Spinal cord (tissue), 10 donors: ENCODE data around the gene LURAP1L. TPM values are rescaled to one million over a fixed set of nuclear protein-coding genes. Genes with fewer than 3 reads are reported as not detected.
A peak's percentile ranks its signal among the peaks of the same experiment; 100 is the strongest.

Experiments used
- DNase-seq, 6 donors: peaks; one replicate each; pipeline versions ENCODE4 v3.0.0 to v3.0.0-alpha.2; 2013 to 2015; ENCODE audit warnings: low spot score in 6 of 6, low read depth in 4 of 6
- H3K27ac ChIP-seq: one replicate; pipeline ENCODE4 v1.5.1; 2013; ENCODE audit warnings: low read depth, low read length, control low read depth
- H3K27me3 ChIP-seq: one replicate; pipeline ENCODE4 v1.6.1; 2013; ENCODE audit warnings: low read length; ENCODE audit not compliant: control insufficient read depth, insufficient read depth
- H3K36me3 ChIP-seq: one replicate; pipeline ENCODE4 v1.6.1; 2013; ENCODE audit warnings: low read length; ENCODE audit not compliant: control insufficient read depth, insufficient read depth
- H3K4me1 ChIP-seq: one replicate; pipeline ENCODE4 v1.6.1; 2013; ENCODE audit warnings: low read length; ENCODE audit not compliant: control insufficient read depth, insufficient read depth
- H3K4me3 ChIP-seq: one replicate; pipeline ENCODE4 v1.5.1; 2013; ENCODE audit warnings: low read depth, low read length, control low read depth
- H3K9me3 ChIP-seq: one replicate; pipeline ENCODE4 v1.6.1; 2013; ENCODE audit warnings: low read length; ENCODE audit not compliant: control insufficient read depth, insufficient read depth
- WGBS: methylation state at CpG from one replicate; pipeline ENCODE4 v1.1.5; 2013; ENCODE audit warnings: missing lambda C conversion rate; ENCODE audit not compliant: insufficient coverage; 5-methylcytosine and 5-hydroxymethylcytosine counted together
- long read RNA-seq, 4 donors: transcript quantifications; one replicate each; lab custom pipeline, GENCODE V29; 2026
- polyA plus RNA-seq, 2 donors: library from polyadenylated mRNA; unstranded; fragments of 120-200 nt; gene quantifications; one replicate each; pipeline ENCODE4 v1.2.1, GENCODE V29; 2013; ENCODE audit not compliant: insufficient read length in 2 of 2
- total RNA-seq, 2 donors: library from RNA; depleted of rRNA in 1 of 2; stranded (reverse); fragments of 120-200 nt in 1 of 2; fragments of >200 nt in 1 of 2; gene quantifications; one replicate each; pipeline versions ENCODE4 v1.2.3 to v1.2.4, GENCODE V29; 2013 to 2014
- donor health status: healthy.

The LURAP1L gene, protein sequence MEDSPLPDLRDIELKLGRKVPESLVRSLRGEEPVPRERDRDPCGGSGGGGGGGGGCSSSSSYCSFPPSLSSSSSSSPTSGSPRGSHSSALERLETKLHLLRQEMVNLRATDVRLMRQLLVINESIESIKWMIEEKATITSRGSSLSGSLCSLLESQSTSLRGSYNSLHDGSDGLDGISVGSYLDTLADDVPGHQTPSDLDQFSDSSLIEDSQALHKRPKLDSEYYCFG
- 10 to 100 TPM in 1 of 2 donors, 1 to 10 TPM in 1; 5.7 to 13.3 TPM for total RNA-seq
- 10 to 100 TPM; 14.3 to 14.7 TPM for polyA plus RNA-seq
- long read RNA-seq, donor 1, transcript LURAP1L-201 (2 exons, 1,753 nt), result major isoform, 16 of 22 reads
- long read RNA-seq, donor 1, partial matches to known transcripts, result 6 of 22 reads
- long read RNA-seq, donor 1, other reads (novel, unspliced or antisense), result 0 of 22 reads
- long read RNA-seq, donor 2, partial matches to known transcripts, result 0 of 2 reads
- long read RNA-seq, donor 2, other reads (novel, unspliced or antisense), result 0 of 2 reads
- long read RNA-seq, donor 3, partial matches to known transcripts, result 0 of 2 reads
- long read RNA-seq, donor 3, other reads (novel, unspliced or antisense), result 0 of 2 reads
- long read RNA-seq, donor 4, transcript LURAP1L-201 (2 exons, 1,753 nt), result major isoform, 58 of 59 reads
- long read RNA-seq, donor 4, partial matches to known transcripts, result 0 of 59 reads
- long read RNA-seq, donor 4, other reads (novel, unspliced or antisense), result 0 of 59 reads

GRCh38 chr9:12774861-12775678, at the start of gene LURAP1L:
Gene LURAP1L (plus strand): TSS chr9:12775020. CDS start chr9:12775716, 696 bp downstream.
- peak within 1 kb of the TSS; percentile 94 for H3K27ac ChIP-seq
- no peaks in the 10 kb centered on the region for H3K9me3 ChIP-seq
- H3K4me3 ChIP-seq, result peak within 1 kb of the TSS; percentile 88
- DNase-seq, result peak; percentile 49 to 94 (median 76)
- 0% methylated on average over 30 of the region's 34 CpGs for WGBS
- H3K27me3 ChIP-seq, result no peaks in the 10 kb centered on the region
- no peaks in the 10 kb centered on the region for H3K4me1 ChIP-seq
- H3K36me3 ChIP-seq, result no peaks in the 10 kb centered on the region

- no peaks in the 10 kb centered on the region for H3K4me1 ChIP-seq
- no peak overlapping the region for H3K27ac ChIP-seq
- no peak for DNase-seq
- H3K36me3 ChIP-seq, result no peaks in the 10 kb centered on the region
- 100% methylated on average over 2 of the region's 2 CpGs for WGBS
- no peaks in the 10 kb centered on the region for H3K27me3 ChIP-seq
- no peaks in the 10 kb centered on the region for H3K9me3 ChIP-seq
- H3K4me3 ChIP-seq, result no peak overlapping the region
These were observed 48.0 kb upstream of the LURAP1L start for GRCh38 chr9:12726795-12727194.

DNA sequence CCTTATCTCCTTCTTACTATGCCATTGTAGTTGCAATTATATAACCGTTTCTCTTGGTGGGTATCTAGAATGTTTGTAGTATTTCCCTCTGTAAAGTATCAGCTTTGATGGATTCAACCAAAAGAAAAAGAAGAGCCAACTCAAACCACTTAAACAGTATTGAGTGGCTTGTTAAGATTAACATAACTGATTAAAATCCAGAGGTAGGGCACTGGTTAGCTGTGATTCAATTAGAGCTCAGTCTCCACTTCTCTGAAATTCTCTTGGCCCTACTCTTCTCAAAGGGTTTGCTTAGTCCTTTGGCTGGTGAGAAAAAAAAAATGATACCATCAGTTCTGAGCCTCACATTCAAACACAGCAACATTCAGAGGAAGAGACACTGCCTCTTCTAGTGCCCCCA, 44.6 kb upstream of the LURAP1L start:
- Histone ChIP-seq H3K27ac (no peak overlapping the region), H3K36me3 (no peaks in the 10 kb centered on the region), H3K9me3 (peaks cover 8% of the 10 kb centered on the region), H3K4me3 (no peak overlapping the region), H3K27me3 (no peaks in the 10 kb centered on the region), H3K4me1 (no peaks in the 10 kb centered on the region)
- no CpG with 5 or more reads among the region's 1 CpG for WGBS
- no peak for DNase-seq

- Histone ChIP-seq H3K4me3 (no peak overlapping the region), H3K4me1 (no peaks in the 10 kb centered on the region), H3K27me3 (no peaks in the 10 kb centered on the region), H3K36me3 (no peaks in the 10 kb centered on the region), H3K9me3 (peaks cover 8% of the 10 kb centered on the region), H3K27ac (no peak overlapping the region)
- DNase-seq, result no peak
These were observed 43.9 kb upstream of the LURAP1L start for GRCh38 chr9:12730927-12731326.

- Histone ChIP-seq H3K36me3 (no peaks in the 10 kb centered on the region), H3K4me1 (no peaks in the 10 kb centered on the region), H3K27me3 (no peaks in the 10 kb centered on the region), H3K27ac (no peak overlapping the region), H3K9me3 (peaks cover 8% of the 10 kb centered on the region), H3K4me3 (no peak overlapping the region)
- DNase-seq, result no peak
- 87% methylated on average over 3 of the region's 3 CpGs for WGBS
These were observed 41.8 kb upstream of the LURAP1L start for GRCh38 chr9:12732971-12733370.

- no peak overlapping the region for H3K27ac ChIP-seq
- H3K27me3 ChIP-seq, result no peaks in the 10 kb centered on the region
- no peaks in the 10 kb centered on the region for H3K4me1 ChIP-seq
- H3K36me3 ChIP-seq, result no peaks in the 10 kb centered on the region
- peaks cover 8% of the 10 kb centered on the region for H3K9me3 ChIP-seq
- no peak for DNase-seq
- WGBS, result no CpG with 5 or more reads among the region's 3 CpGs
- no peak overlapping the region for H3K4me3 ChIP-seq
These were observed 39.2 kb upstream of the LURAP1L start for GRCh38 chr9:12735665-12736064.

DNA sequence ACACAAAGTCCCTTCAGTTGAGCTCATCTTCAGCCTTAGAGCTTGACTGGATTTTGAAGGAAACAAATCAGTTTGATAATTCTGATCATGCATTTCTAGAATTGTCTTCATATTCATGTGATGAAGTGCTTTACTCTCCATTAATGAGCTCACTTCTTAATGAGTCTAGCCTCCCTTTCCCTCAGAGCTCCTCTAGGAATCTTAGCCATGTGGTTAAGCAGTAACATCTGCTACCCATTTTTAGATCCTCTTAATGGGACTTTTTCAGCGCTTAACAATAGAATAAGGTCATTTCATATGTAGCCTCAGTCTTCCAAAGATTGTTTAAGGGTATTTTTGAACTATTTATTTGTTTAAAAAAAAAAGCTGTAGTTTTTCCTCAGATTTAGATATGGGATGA, 36.9 kb upstream of the LURAP1L start:
- Histone ChIP-seq H3K27ac (no peak overlapping the region), H3K36me3 (no peaks in the 10 kb centered on the region), H3K4me1 (no peaks in the 10 kb centered on the region), H3K9me3 (peaks cover 8% of the 10 kb centered on the region), H3K27me3 (no peaks in the 10 kb centered on the region), H3K4me3 (no peak overlapping the region)
- peak in 1 of 6 donors; percentile 43 for DNase-seq
- WGBS, result no CpG with 5 or more reads among the region's 1 CpG

DNA sequence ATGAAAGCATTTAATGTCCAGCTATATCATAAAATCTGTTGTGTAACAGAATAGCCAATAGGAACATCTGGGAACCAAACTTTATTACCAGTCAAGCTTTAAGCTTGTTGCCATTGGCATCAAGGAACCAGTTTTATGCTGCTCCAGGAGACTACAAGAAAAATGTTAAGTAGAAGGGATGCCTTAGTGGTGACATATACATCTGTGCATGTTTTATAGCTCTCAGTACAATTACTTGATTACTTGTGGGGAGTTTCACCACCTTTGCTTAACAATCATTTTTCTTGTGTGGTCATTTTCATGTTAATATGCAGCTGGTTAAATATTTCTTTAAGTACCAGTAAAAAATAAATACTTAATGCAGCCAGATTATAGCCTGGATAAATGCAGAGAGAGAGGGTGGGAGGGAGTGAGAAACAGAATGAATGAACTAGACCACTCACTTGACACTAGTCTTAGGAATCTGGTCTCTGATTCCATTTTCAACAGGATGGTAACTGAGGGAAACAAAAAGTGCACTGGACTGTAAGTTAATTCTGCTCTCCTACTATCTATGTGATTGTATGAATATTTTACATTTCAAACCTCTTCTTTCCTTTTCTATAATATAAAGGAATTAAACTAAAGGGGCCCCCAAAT, 35.7 kb upstream of the LURAP1L start:
- Histone ChIP-seq H3K36me3 (no peaks in the 10 kb centered on the region), H3K4me3 (no peak overlapping the region), H3K27ac (no peak overlapping the region), H3K27me3 (no peaks in the 10 kb centered on the region), H3K4me1 (no peaks in the 10 kb centered on the region), H3K9me3 (peaks cover 8% of the 10 kb centered on the region)
- no peak for DNase-seq

GRCh38 chr9:12740845-12741244, 34.0 kb upstream of the LURAP1L start:
- Histone ChIP-seq H3K4me1 (no peaks in the 10 kb centered on the region), H3K27me3 (no peaks in the 10 kb centered on the region), H3K9me3 (no peaks in the 10 kb centered on the region), H3K27ac (no peak overlapping the region), H3K36me3 (no peaks in the 10 kb centered on the region), H3K4me3 (no peak overlapping the region)
- DNase-seq, result no peak
- WGBS, result no CpG with 5 or more reads among the region's 2 CpGs
